Uterus (tissue), 2 donors: ENCODE measurements around the gene TLE2.

ENCODE experiments used
- POLR2A ChIP-seq, 2 donors: fragments of 450-650 bp; IDR thresholded peaks; one replicate each; pipeline ENCODE4 v1.6.1; 2016; ENCODE audit warnings: antibody characterized with exemption in 2 of 2, mild to moderate bottlenecking in 1 of 2, moderate library complexity in 1 of 2
- TF ChIP-seq, protein P1 (sequence below), 4 experiments: fragments of 200-600 bp in 2 of 4; fragments of 450-650 bp in 2 of 4; sonication (generic) in 2 of 4; IDR thresholded peaks; one replicate each; pipeline ENCODE4 v1.5.1; 2016 to 2019; ENCODE audit warnings: antibody characterized with exemption in 4 of 4, mild to moderate bottlenecking in 2 of 4, moderate library complexity in 1 of 4

DNA sequence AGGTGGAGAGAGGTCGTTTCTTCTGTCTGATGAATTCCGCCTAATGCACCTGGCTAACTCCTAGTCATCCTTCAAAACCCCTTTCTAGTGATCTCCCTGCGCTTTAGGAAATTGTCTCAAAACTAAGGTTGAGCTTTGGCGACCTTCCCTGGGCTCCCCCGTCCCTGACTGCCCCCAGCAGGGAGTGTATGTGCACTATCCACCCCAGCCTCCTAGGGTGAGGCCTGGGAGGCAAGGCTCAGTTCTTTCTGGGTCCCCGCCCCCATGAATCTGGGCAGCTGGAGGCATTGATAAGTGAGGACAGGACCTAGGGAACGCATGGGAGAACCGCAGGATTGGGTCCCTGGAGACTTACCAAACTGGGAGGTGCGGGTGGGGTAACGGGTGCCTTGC is 51.3 kb downstream of the TLE2 start:
- TF ChIP-seq POLR2A (IDR thresholded peaks at IDR 0.05) = no peak
- TF ChIP-seq, protein P1, sequence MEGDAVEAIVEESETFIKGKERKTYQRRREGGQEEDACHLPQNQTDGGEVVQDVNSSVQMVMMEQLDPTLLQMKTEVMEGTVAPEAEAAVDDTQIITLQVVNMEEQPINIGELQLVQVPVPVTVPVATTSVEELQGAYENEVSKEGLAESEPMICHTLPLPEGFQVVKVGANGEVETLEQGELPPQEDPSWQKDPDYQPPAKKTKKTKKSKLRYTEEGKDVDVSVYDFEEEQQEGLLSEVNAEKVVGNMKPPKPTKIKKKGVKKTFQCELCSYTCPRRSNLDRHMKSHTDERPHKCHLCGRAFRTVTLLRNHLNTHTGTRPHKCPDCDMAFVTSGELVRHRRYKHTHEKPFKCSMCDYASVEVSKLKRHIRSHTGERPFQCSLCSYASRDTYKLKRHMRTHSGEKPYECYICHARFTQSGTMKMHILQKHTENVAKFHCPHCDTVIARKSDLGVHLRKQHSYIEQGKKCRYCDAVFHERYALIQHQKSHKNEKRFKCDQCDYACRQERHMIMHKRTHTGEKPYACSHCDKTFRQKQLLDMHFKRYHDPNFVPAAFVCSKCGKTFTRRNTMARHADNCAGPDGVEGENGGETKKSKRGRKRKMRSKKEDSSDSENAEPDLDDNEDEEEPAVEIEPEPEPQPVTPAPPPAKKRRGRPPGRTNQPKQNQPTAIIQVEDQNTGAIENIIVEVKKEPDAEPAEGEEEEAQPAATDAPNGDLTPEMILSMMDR (IDR thresholded peaks at IDR 0.05) = no peak
